Spinal cord (tissue), 10 donors: ENCODE results near the gene SAP130. TPM values are rescaled to one million over a fixed set of nuclear protein-coding genes. Genes with fewer than 3 reads are reported as not detected.

ENCODE experiments used
- DNase-seq, 6 donors: peaks; one replicate each; pipeline versions ENCODE4 v3.0.0 to v3.0.0-alpha.2; 2013 to 2015; ENCODE audit warnings: low spot score in 6 of 6, low read depth in 4 of 6
- H3K27ac ChIP-seq: one replicate; pipeline ENCODE4 v1.5.1; 2013; ENCODE audit warnings: low read depth, low read length, control low read depth
- H3K27me3 ChIP-seq: one replicate; pipeline ENCODE4 v1.6.1; 2013; ENCODE audit warnings: low read length; ENCODE audit not compliant: control insufficient read depth, insufficient read depth
- H3K36me3 ChIP-seq: one replicate; pipeline ENCODE4 v1.6.1; 2013; ENCODE audit warnings: low read length; ENCODE audit not compliant: control insufficient read depth, insufficient read depth
- H3K4me1 ChIP-seq: one replicate; pipeline ENCODE4 v1.6.1; 2013; ENCODE audit warnings: low read length; ENCODE audit not compliant: control insufficient read depth, insufficient read depth
- H3K4me3 ChIP-seq: one replicate; pipeline ENCODE4 v1.5.1; 2013; ENCODE audit warnings: low read depth, low read length, control low read depth
- H3K9me3 ChIP-seq: one replicate; pipeline ENCODE4 v1.6.1; 2013; ENCODE audit warnings: low read length; ENCODE audit not compliant: control insufficient read depth, insufficient read depth
- WGBS: methylation state at CpG from one replicate; pipeline ENCODE4 v1.1.5; 2013; ENCODE audit warnings: missing lambda C conversion rate; ENCODE audit not compliant: insufficient coverage; 5-methylcytosine and 5-hydroxymethylcytosine counted together
- polyA plus RNA-seq, 2 donors: library from polyadenylated mRNA; unstranded; fragments of 120-200 nt; gene quantifications; one replicate each; pipeline ENCODE4 v1.2.1, GENCODE V29; 2013; ENCODE audit not compliant: insufficient read length in 2 of 2
- total RNA-seq, 2 donors: library from RNA; depleted of rRNA in 1 of 2; stranded (reverse); fragments of 120-200 nt in 1 of 2; fragments of >200 nt in 1 of 2; gene quantifications; one replicate each; pipeline versions ENCODE4 v1.2.3 to v1.2.4, GENCODE V29; 2013 to 2014
- donor health status: healthy.

SAP130 gene
- total and polyA plus RNA-seq, 4 donors: 6.8 to 32.4 (median 21.1) TPM

GRCh38 chr2:128053331-128053730 is 25.5 kb upstream of the SAP130 start:
- 97% methylated on average over 10 of the region's 12 CpGs for WGBS

GRCh38 chr2:128043041-128043440 is 15.2 kb upstream of the SAP130 start:
- Histone ChIP-seq H3K27ac (no peak overlapping the region), H3K4me3 (no peak overlapping the region), H3K36me3 (no peaks in the 10 kb centered on the region), H3K4me1 (no peaks in the 10 kb centered on the region), H3K27me3 (no peaks in the 10 kb centered on the region), H3K9me3 (no peaks in the 10 kb centered on the region)
- DNase-seq: no peak
- 75% methylated on average over 3 of the region's 3 CpGs for WGBS

More at GRCh38 chr2:128053331-128053730, 25.5 kb upstream of the SAP130 start:
- Histone ChIP-seq H3K27me3 (no peaks in the 10 kb centered on the region), H3K4me3 (no peak overlapping the region), H3K36me3 (no peaks in the 10 kb centered on the region), H3K27ac (no peak overlapping the region), H3K9me3 (no peaks in the 10 kb centered on the region), H3K4me1 (no peaks in the 10 kb centered on the region)
- no peak for DNase-seq

- Histone ChIP-seq H3K27ac (no peak overlapping the region), H3K9me3 (peaks cover 9% of the 10 kb centered on the region), H3K27me3 (no peaks in the 10 kb centered on the region), H3K4me1 (no peaks in the 10 kb centered on the region), H3K4me3 (no peak overlapping the region), H3K36me3 (no peaks in the 10 kb centered on the region)
- 83% methylated on average over 3 of the region's 3 CpGs for WGBS
- DNase-seq: no peak
Observed at GRCh38 chr2:128041561-128041960, 13.7 kb upstream of the SAP130 start.

DNA sequence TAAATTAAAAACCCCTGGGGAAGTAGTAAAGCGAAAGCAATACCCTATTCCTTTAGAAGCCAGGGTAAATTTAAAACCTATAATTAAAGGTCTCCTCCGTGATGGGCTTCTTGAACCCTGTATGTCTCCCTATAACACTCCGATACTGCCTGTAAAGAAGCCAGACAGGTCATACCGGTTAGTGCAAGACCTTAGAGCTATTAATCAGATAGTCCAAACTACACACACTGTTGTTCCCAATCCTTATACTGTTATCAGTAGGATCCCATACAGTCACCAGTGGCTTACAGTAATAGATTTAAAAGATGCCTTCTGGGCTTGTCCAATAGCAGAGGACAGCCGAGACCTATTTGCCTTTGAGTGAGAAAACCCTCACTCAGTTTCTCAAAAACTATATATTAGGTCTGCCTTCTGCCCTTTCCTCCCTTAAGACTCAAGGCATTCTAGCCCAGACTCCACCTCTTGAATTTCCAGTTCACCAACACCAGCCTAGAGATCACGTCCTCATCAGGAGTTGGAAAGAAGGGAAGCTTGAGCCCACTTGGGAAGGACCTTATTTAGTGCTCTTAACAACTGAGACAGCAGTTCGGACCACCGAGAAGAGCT is 12.4 kb upstream of the SAP130 start:
- 83% methylated on average over 6 of the region's 8 CpGs for WGBS
- no peak for DNase-seq
- Histone ChIP-seq H3K9me3 (peaks cover 9% of the 10 kb centered on the region), H3K36me3 (no peaks in the 10 kb centered on the region), H3K4me3 (no peak overlapping the region), H3K27me3 (no peaks in the 10 kb centered on the region), H3K4me1 (no peaks in the 10 kb centered on the region), H3K27ac (no peak overlapping the region)

DNA sequence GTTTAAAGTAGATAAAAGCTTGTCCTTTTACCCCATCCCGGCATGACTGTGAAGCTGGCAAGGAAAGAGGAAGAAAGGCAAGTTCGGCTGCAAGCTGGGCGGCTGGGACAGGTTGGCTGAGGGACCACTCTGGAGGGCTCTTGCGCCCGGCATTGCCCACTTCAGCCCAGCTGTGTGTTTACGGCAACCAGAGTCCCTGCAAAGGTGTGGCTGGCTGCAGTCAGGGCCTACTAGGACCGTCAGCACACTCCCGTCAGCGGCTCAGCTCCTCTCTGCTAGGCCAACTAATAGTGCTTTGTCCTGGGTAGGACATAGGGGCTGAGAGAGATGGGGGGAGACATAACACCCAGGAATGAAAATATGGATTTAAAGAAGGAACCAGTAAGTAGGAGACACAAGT is 11.7 kb upstream of the SAP130 start:
- Histone ChIP-seq H3K27me3 (no peaks in the 10 kb centered on the region), H3K4me3 (no peak overlapping the region), H3K9me3 (peaks cover 9% of the 10 kb centered on the region), H3K36me3 (no peaks in the 10 kb centered on the region), H3K27ac (no peak overlapping the region), H3K4me1 (no peaks in the 10 kb centered on the region)
- no peak for DNase-seq
- 93% methylated on average over 6 of the region's 9 CpGs for WGBS

GRCh38 chr2:128038411-128038810 is 10.6 kb upstream of the SAP130 start:
- WGBS: 86% methylated on average over 2 of the region's 3 CpGs
- no peaks in the 10 kb centered on the region for H3K27me3 ChIP-seq
- no peaks in the 10 kb centered on the region for H3K36me3 ChIP-seq
- H3K9me3 ChIP-seq: peaks cover 9% of the 10 kb centered on the region
- H3K4me1 ChIP-seq: no peaks in the 10 kb centered on the region
- DNase-seq: no peak
- H3K4me3 ChIP-seq: no peak overlapping the region
- no peak overlapping the region for H3K27ac ChIP-seq

GRCh38 chr2:128037649-128038048 is 9.8 kb upstream of the SAP130 start:
- peaks cover 9% of the 10 kb centered on the region for H3K9me3 ChIP-seq
- DNase-seq: no peak
- no peak overlapping the region for H3K27ac ChIP-seq
- H3K36me3 ChIP-seq: no peaks in the 10 kb centered on the region
- 86% methylated on average over 5 of the region's 5 CpGs for WGBS
- no peaks in the 10 kb centered on the region for H3K4me1 ChIP-seq
- H3K4me3 ChIP-seq: no peak overlapping the region
- H3K27me3 ChIP-seq: no peaks in the 10 kb centered on the region

DNA sequence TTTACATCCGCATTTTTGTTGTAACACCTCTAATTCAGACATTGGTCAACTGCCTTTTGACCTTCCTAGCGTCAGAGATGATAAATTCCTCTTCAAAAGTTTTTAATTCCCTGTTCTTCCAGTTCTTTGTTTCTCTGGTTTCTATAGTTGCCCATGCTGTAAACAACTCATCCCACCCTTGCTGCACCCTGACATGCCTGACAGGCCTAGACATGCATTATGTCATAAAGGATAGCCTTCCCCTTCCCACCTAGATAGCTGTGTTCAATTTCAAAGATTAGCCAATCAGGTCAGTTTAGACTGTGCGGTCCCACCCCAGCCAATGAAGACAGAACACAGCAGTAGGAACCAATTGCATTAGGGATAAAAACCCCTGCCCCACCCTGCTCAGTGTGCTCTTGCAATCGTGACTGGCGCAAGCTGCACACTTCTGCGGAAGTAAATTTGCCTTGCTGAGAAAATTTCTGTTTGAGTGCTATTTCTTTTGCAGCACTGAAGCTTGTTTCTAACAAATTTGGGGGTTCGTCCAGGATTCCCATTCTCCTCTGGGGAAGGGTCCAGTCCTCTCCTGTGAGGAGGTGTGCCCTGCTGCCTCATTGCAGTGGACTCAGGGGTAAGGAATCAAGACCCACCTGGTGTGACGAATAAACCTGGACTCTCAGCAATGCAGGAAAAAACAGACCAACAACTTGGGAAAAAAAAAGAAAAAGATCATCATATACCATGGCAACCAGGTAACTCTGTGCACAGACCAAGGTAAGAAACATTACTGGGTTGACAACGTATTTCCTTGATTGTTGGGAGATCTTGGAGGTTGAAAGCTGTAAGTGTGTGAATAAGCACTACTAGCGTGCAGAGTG is 9.1 kb upstream of the SAP130 start:
- Histone ChIP-seq H3K36me3 (no peaks in the 10 kb centered on the region), H3K27me3 (no peaks in the 10 kb centered on the region), H3K4me1 (no peaks in the 10 kb centered on the region), H3K27ac (no peak overlapping the region), H3K9me3 (peaks cover 9% of the 10 kb centered on the region), H3K4me3 (no peak overlapping the region)
- 94% methylated on average over 8 of the region's 10 CpGs for WGBS
- DNase-seq: no peak

GRCh38 chr2:128032092-128032491 is 4.2 kb upstream of the SAP130 start:
- no peak for DNase-seq
- Histone ChIP-seq H3K27me3 (no peaks in the 10 kb centered on the region), H3K36me3 (no peaks in the 10 kb centered on the region), H3K27ac (no peak overlapping the region), H3K4me3 (no peak overlapping the region), H3K4me1 (no peaks in the 10 kb centered on the region), H3K9me3 (peaks cover 4% of the 10 kb centered on the region)
- 67% methylated on average over 3 of the region's 4 CpGs for WGBS

DNA sequence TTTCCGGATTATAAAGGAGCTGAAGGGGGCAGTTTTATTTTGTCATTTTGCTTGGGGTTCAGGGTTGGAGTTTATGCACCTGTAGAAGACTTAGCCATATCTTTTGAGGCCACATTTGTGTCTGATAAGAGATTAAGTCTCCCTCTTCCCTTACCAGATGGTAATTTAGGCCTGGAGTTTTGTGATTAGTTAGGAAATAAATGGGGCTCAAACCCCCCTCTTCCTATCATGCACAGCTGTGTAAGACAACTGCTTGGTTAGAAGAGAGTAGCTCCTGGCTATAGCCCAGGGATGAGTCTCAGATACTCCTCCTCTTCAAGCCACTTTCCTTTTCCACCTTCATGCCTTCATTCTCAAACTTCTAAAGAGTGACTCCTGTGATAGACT is 802 bp upstream of the SAP130 start:
- Histone ChIP-seq H3K27ac (no peak overlapping the region), H3K4me1 (no peaks in the 10 kb centered on the region)
- 0% methylated on average over 1 of the region's 1 CpG for WGBS

More for the DNA sequence above, 802 bp upstream of the SAP130 start:
- no peaks in the 10 kb centered on the region for H3K27me3 ChIP-seq
- H3K36me3 ChIP-seq: peaks cover 4% of the 10 kb centered on the region
- H3K4me3 ChIP-seq: peak overlapping the region; percentile 85
- no peaks in the 10 kb centered on the region for H3K9me3 ChIP-seq
- DNase-seq: no peak
